ENCODE results near the gene EEFSEC.

DNA sequence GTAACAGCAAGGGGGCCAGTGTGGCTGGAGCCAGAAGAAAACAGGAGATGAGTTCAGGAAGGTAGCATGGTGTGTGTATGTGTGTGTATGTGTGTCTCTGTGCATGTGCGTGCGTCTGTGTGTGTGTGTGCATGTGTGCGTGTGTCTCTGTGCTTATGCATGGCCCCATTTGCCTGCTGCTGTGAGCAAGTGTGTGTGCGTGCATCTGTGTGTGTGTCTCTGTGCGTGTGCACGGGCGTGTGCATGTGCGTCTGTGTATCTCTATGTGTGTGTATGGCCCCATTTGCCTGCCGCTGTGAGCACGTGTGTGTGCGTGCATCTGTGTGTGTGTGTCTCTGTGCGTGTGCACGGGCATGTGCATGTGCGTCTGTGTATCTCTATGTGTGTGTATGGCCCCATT is 7.1 kb upstream of the EEFSEC start:
- TF ChIP-seq, protein P1, sequence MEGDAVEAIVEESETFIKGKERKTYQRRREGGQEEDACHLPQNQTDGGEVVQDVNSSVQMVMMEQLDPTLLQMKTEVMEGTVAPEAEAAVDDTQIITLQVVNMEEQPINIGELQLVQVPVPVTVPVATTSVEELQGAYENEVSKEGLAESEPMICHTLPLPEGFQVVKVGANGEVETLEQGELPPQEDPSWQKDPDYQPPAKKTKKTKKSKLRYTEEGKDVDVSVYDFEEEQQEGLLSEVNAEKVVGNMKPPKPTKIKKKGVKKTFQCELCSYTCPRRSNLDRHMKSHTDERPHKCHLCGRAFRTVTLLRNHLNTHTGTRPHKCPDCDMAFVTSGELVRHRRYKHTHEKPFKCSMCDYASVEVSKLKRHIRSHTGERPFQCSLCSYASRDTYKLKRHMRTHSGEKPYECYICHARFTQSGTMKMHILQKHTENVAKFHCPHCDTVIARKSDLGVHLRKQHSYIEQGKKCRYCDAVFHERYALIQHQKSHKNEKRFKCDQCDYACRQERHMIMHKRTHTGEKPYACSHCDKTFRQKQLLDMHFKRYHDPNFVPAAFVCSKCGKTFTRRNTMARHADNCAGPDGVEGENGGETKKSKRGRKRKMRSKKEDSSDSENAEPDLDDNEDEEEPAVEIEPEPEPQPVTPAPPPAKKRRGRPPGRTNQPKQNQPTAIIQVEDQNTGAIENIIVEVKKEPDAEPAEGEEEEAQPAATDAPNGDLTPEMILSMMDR (conservative IDR thresholded peaks at IDR 0.05; ENCODE audit: low read depth, low read length): no peak
- TF ChIP-seq CEBPB (IDR thresholded peaks at IDR 0.05; ENCODE audit: low read depth, low read length): no peak
- TF ChIP-seq MAZ (IDR thresholded peaks at IDR 0.05; ENCODE audit: borderline replicate concordance, low read depth, low read length): no peak
- TF ChIP-seq RAD21 (IDR thresholded peaks at IDR 0.05; ENCODE audit: low read length): no peak
- no peak for TF ChIP-seq RCOR1 (IDR thresholded peaks at IDR 0.05; ENCODE audit: insufficient replicate concordance, low read length)
- TF ChIP-seq POLR2A (IDR thresholded peaks at IDR 0.05; ENCODE audit: low read depth, low read length): no peak
- TF ChIP-seq, protein P2, sequence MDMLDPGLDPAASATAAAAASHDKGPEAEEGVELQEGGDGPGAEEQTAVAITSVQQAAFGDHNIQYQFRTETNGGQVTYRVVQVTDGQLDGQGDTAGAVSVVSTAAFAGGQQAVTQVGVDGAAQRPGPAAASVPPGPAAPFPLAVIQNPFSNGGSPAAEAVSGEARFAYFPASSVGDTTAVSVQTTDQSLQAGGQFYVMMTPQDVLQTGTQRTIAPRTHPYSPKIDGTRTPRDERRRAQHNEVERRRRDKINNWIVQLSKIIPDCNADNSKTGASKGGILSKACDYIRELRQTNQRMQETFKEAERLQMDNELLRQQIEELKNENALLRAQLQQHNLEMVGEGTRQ (IDR thresholded peaks at IDR 0.05; ENCODE audit: low read depth, low read length): no peak
- TF ChIP-seq MAFK (IDR thresholded peaks at IDR 0.05; ENCODE audit: low read depth, low read length): no peak
- no peak for TF ChIP-seq MXI1 (IDR thresholded peaks at IDR 0.05; ENCODE audit: borderline replicate concordance, low read depth, low read length)
- TF ChIP-seq RFX5 (IDR thresholded peaks at IDR 0.05; ENCODE audit: low read depth, low read length): no peak
